Measurements from ENCODE around the gene EYA2.

GRCh38 chr20:47093320-47093966 is 198.8 kb downstream of the EYA2 start:
- no peak for TF ChIP-seq CTCF (IDR thresholded peaks at IDR 0.05)
- no peak for TF ChIP-seq POLR2A (IDR thresholded peaks at IDR 0.05)

Data from sigmoid colon (tissue), 3 donors.